Measurements from ENCODE around the gene ADCYAP1R1. TPM values are rescaled to one million over a fixed set of nuclear protein-coding genes. Genes with fewer than 3 reads are reported as not detected.

ADCYAP1R1 gene
- total RNA-seq, 1 experiment from 2014 or later, result 8.9 TPM

DNA sequence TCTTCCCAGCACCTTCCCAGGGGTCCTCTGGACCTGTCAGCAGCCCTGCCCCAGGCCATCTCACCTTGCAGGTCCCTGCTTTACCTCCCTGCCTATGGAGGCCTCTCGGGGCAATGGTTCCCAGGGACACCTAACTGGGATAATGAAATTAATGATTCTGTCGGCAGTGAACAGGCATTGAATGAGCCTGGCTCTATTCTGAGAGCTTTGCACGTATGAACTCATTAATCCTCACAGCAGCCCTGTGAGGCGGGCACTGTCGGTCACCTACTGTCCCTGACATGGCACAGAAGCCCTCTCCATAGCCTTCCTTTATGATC is 22.9 kb downstream of the ADCYAP1R1 start:
- Histone ChIP-seq H3K23ac (ENCODE audit: insufficient read length, low read depth, low read length) (no peak overlapping the region), H3T11ph (ENCODE audit: low read length) (no peak overlapping the region), H4K8ac (replicated peaks; ENCODE audit: insufficient read length, low read depth, low read length) (no peak overlapping the region), H3K4me1 (ENCODE audit: insufficient read depth, low read length) (no peaks in the 10 kb centered on the region), H3K79me1 (ENCODE audit: insufficient read depth, low read depth, low read length, poor library complexity, severe bottlenecking) (no peaks in the 10 kb centered on the region), H2BK120ac (ENCODE audit: low read depth, low read length, poor library complexity, severe bottlenecking) (no peak overlapping the region), H2BK5ac (ENCODE audit: insufficient read length, low read length) (no peak overlapping the region), H2AK5ac (ENCODE audit: insufficient read length, low read length) (no peak overlapping the region), H4K5ac (ENCODE audit: insufficient read length, low read depth, low read length) (no peak overlapping the region), H2BK12ac (ENCODE audit: insufficient read length, low read depth, low read length) (no peak overlapping the region), H4K20me1 (ENCODE audit: control insufficient read depth, insufficient read depth, insufficient read length) (no peaks in the 10 kb centered on the region), H3K4me2 (ENCODE audit: insufficient read depth, insufficient read length, low read length) (no peak overlapping the region), H3K9me3 (ENCODE audit: control insufficient read depth, low read depth, low read length) (no peaks in the 10 kb centered on the region), H4K91ac (ENCODE audit: insufficient read length, low read depth, low read length) (no peak overlapping the region), H3K18ac (ENCODE audit: insufficient read length, low read depth, low read length) (no peak overlapping the region), H3K4ac (ENCODE audit: low read depth, low read length) (no peak overlapping the region), H3K14ac (ENCODE audit: insufficient read depth, low read length) (no peak overlapping the region), H3K27ac (ENCODE audit: insufficient read length, low read depth, low read length) (no peak overlapping the region), H3K27me3 (ENCODE audit: insufficient read depth, low read length) (no peaks in the 10 kb centered on the region), H2BK15ac (ENCODE audit: low read depth, low read length) (no peak overlapping the region), H2BK20ac (ENCODE audit: low read depth, low read length, poor library complexity, severe bottlenecking) (no peak overlapping the region), H3K23me2 (ENCODE audit: insufficient read length, low read depth, low read length, poor library complexity, severe bottlenecking) (no peaks in the 10 kb centered on the region), H3K9ac (ENCODE audit: extremely low read depth, insufficient read length, low read length) (no peak overlapping the region), H3K79me2 (ENCODE audit: insufficient read depth, low read length) (no peaks in the 10 kb centered on the region), H2AFZ (ENCODE audit: low read length) (no peak overlapping the region), H3K56ac (ENCODE audit: insufficient read length, low read depth, low read length) (no peak overlapping the region)
- Mint-ChIP-seq H3K4me1 (peaks cover 15 to 19% of the 10 kb centered on the region in 2 experiments), H3K4me3 (no peak overlapping the region), H3K9me3 (peaks cover 0 to 3% of the 10 kb centered on the region in 2 experiments; a peak in 2 of 5 replicates), H3K27me3 (ENCODE audit: low read depth) (peaks cover 2% of the 10 kb centered on the region), H3K36me3 (ENCODE audit: insufficient read depth in 1 of 3, low read depth in 3 of 3) (peaks cover 9 to 19% (median 10%) of the 10 kb centered on the region in 3 experiments; a peak in 6 of 7 replicates), H3K27ac (no peak overlapping the region)
- TF ChIP-seq, protein P1, sequence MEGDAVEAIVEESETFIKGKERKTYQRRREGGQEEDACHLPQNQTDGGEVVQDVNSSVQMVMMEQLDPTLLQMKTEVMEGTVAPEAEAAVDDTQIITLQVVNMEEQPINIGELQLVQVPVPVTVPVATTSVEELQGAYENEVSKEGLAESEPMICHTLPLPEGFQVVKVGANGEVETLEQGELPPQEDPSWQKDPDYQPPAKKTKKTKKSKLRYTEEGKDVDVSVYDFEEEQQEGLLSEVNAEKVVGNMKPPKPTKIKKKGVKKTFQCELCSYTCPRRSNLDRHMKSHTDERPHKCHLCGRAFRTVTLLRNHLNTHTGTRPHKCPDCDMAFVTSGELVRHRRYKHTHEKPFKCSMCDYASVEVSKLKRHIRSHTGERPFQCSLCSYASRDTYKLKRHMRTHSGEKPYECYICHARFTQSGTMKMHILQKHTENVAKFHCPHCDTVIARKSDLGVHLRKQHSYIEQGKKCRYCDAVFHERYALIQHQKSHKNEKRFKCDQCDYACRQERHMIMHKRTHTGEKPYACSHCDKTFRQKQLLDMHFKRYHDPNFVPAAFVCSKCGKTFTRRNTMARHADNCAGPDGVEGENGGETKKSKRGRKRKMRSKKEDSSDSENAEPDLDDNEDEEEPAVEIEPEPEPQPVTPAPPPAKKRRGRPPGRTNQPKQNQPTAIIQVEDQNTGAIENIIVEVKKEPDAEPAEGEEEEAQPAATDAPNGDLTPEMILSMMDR (conservative IDR thresholded peaks at IDR 0.05), result no peak
- WGBS (ENCODE audit: extremely low coverage, insufficient read length, low lambda C conversion rate), result no CpG with 5 or more reads among the region's 5 CpGs
- DNase-seq, result no peak
